ENCODE data around the gene SAT1.
"Not testable (repeated sequence)": the region's sequence is repeated elsewhere in the genome, so short reads cannot be mapped to it uniquely, and the experiment has no call there.

The SAT1 gene

GRCh38 chrX:23782863-23783588 is at the start of gene SAT1:
Gene SAT1, plus strand, starts transcription at chrX:23783173. Its CDS starts 179 bp downstream, at chrX:23783352.
- DNase-seq (ENCODE audit: low read depth, low spot score): peak; percentile 80

- DNase-seq (ENCODE audit: low read depth, low spot score): no peak
These were observed 46.9 kb upstream of the SAT1 start for GRCh38 chrX:23736030-23736429.

- no peak for DNase-seq (ENCODE audit: low read depth, low spot score)
These were observed 45.6 kb upstream of the SAT1 start for GRCh38 chrX:23737413-23737812.

- DNase-seq (ENCODE audit: low read depth, low spot score): peak; percentile 13
These were observed 40.7 kb upstream of the SAT1 start for GRCh38 chrX:23742174-23742696.

- DNase-seq (ENCODE audit: low read depth, low spot score): peak; percentile 64
These were observed 40.0 kb upstream of the SAT1 start, which contains the start of gene ACOT9 for GRCh38 chrX:23742697-23743622. Gene ACOT9, minus strand, starts transcription at chrX:23743276. Its CDS starts 132 bp downstream, at chrX:23743144.

GRCh38 chrX:23743623-23743971 is 39.4 kb upstream of the SAT1 start:
- not testable (repeated sequence) for DNase-seq (ENCODE audit: low read depth, low spot score)

- DNase-seq (ENCODE audit: low read depth, low spot score): no peak
These were observed 37.2 kb upstream of the SAT1 start for GRCh38 chrX:23745786-23746185.

GRCh38 chrX:23749129-23749528 is 33.8 kb upstream of the SAT1 start:
- DNase-seq (ENCODE audit: low read depth, low spot score): no peak

- no peak for DNase-seq (ENCODE audit: low read depth, low spot score)
These were observed 33.4 kb upstream of the SAT1 start for GRCh38 chrX:23749576-23749975.

GRCh38 chrX:23752740-23753415 is 30.1 kb upstream of the SAT1 start:
- no peak for DNase-seq (ENCODE audit: low read depth, low spot score)

- DNase-seq (ENCODE audit: low read depth, low spot score): no peak
These were observed 28.3 kb upstream of the SAT1 start for GRCh38 chrX:23754664-23755063.

- no peak for DNase-seq (ENCODE audit: low read depth, low spot score)
These were observed 26.8 kb upstream of the SAT1 start for GRCh38 chrX:23756165-23756564.

GRCh38 chrX:23759821-23760220 is 23.2 kb upstream of the SAT1 start:
- DNase-seq (ENCODE audit: low read depth, low spot score): no peak

GRCh38 chrX:23764188-23764984 is 18.6 kb upstream of the SAT1 start:
- DNase-seq (ENCODE audit: low read depth, low spot score): no peak

- DNase-seq (ENCODE audit: low read depth, low spot score): no peak
These were observed 17.5 kb upstream of the SAT1 start for GRCh38 chrX:23765449-23765848.

GRCh38 chrX:23765868-23766267 is 17.1 kb upstream of the SAT1 start:
- no peak for DNase-seq (ENCODE audit: low read depth, low spot score)

GRCh38 chrX:23766650-23767551 is 16.1 kb upstream of the SAT1 start:
- DNase-seq (ENCODE audit: low read depth, low spot score): no peak

GRCh38 chrX:23770142-23770541 is 12.8 kb upstream of the SAT1 start:
- no peak for DNase-seq (ENCODE audit: low read depth, low spot score)

- DNase-seq (ENCODE audit: low read depth, low spot score): not testable (repeated sequence)
These were observed 11.9 kb upstream of the SAT1 start for GRCh38 chrX:23771086-23771485.

GRCh38 chrX:23773601-23774175 is 9.3 kb upstream of the SAT1 start:
- no peak for DNase-seq (ENCODE audit: low read depth, low spot score)
